Measurements from ENCODE around the gene DPH7.
"Not testable (repeated sequence)": the region's sequence is repeated elsewhere in the genome, so short reads cannot be mapped to it uniquely, and the experiment has no call there.

Gene DPH7

DNA sequence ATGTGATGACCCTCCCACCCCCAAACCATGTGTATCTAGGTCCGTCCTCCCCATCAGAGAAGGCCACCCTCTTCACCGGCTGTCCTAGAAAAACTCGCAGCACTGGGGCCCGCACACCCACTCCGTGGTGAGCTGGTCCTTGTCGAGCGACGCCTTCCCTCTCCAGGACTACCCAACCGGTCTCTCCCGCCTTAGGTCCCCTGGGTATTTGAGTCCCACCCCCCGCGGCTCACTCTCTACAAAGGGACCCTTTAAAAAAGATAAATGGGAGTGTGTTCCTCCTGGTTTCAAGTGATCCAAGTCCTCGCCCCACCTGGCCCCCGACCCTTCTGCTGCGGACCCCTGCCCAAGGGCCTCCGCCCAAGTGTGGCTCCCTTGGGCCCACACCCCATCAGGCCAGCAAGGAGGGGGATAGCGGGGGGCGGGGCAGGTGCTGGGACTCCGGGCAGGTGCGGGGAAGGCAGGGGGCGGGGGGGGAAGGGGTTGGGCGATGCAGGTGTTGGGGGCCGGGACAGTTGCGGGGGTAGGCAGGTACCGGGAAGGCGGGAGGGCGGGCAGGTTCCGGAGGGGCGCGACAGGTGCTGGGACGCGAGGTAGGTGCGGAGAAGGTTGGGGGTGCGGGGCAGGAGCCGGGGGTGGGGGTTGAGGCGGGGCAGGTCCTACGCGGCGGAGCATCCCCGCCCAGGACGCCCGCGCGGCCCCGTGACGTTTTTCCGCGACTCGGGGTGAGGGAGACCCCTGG lies 25.8 kb upstream of the DPH7 start:
- Histone ChIP-seq H3K27me3 (ENCODE audit: control insufficient read depth, insufficient read depth, low read length) (peaks cover 8% of the 10 kb centered on the region), H3K9me3 (ENCODE audit: control insufficient read depth, insufficient read depth, low read length) (no peaks in the 10 kb centered on the region), H3K4me1 (ENCODE audit: control insufficient read depth, insufficient read depth, low read length) (peaks cover 3% of the 10 kb centered on the region), H3K9ac (ENCODE audit: low read depth, low read length) (no peak overlapping the region), H3K36me3 (ENCODE audit: control insufficient read depth, insufficient read depth, low read length) (no peaks in the 10 kb centered on the region), H3K4me3 (ENCODE audit: low read depth, low read length) (peak overlapping the region; percentile 48)

DNA sequence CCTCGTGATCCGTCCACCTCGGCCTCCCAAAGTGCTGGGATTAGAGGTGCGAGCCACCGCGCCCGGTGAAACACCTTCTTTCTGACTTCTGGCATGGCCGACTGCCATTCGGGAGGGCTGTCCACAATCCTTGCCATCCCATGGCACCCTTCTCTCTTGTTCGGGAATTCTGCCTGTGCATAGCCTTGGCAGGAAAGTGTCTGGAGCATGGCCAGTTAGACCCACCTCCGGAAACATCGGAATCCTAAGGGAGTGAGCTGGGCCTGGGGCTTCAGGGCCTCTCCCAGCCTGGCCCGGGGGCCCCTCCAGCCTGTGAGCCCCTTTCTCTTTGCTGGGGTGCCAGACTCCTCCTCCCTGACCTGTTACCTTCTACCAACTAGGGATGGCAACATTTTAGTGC lies 25.2 kb upstream of the DPH7 start:
- peak overlapping the region; percentile 48 for H3K4me3 ChIP-seq (ENCODE audit: low read depth, low read length)
- no peak overlapping the region for H3K9ac ChIP-seq (ENCODE audit: low read depth, low read length)

DNA sequence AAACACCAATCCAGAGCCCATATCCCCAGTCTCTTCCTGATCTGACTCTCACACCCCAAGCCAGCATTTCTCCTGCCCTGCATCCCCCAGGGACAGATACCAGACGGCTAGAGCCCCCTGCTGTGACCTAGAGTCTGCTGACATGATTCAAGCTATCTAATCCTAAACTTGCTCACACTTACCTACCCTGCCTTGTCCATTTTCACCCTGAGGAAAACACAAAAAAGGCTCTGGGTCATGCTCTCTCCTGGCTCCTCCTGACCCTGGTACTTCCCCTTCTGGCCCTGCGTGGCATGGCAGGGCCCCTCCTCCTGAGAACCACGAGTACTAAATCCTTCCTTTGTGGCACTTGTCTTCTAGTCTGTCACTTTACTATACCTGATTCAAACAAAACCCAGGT lies 23.9 kb upstream of the DPH7 start:
- H3K27me3 ChIP-seq (ENCODE audit: control insufficient read depth, insufficient read depth, low read length), result peaks cover 8% of the 10 kb centered on the region
- no peaks in the 10 kb centered on the region for H3K36me3 ChIP-seq (ENCODE audit: control insufficient read depth, insufficient read depth, low read length)
- no peaks in the 10 kb centered on the region for H3K9me3 ChIP-seq (ENCODE audit: control insufficient read depth, insufficient read depth, low read length)
- H3K4me1 ChIP-seq (ENCODE audit: control insufficient read depth, insufficient read depth, low read length), result peaks cover 3% of the 10 kb centered on the region
- no peak overlapping the region for H3K4me3 ChIP-seq (ENCODE audit: low read depth, low read length)
- H3K9ac ChIP-seq (ENCODE audit: low read depth, low read length), result no peak overlapping the region

More for the DNA sequence above, 25.2 kb upstream of the DPH7 start:
- Histone ChIP-seq H3K27me3 (ENCODE audit: control insufficient read depth, insufficient read depth, low read length) (peaks cover 8% of the 10 kb centered on the region), H3K36me3 (ENCODE audit: control insufficient read depth, insufficient read depth, low read length) (no peaks in the 10 kb centered on the region), H3K9me3 (ENCODE audit: control insufficient read depth, insufficient read depth, low read length) (no peaks in the 10 kb centered on the region), H3K4me1 (ENCODE audit: control insufficient read depth, insufficient read depth, low read length) (peaks cover 3% of the 10 kb centered on the region)

DNA sequence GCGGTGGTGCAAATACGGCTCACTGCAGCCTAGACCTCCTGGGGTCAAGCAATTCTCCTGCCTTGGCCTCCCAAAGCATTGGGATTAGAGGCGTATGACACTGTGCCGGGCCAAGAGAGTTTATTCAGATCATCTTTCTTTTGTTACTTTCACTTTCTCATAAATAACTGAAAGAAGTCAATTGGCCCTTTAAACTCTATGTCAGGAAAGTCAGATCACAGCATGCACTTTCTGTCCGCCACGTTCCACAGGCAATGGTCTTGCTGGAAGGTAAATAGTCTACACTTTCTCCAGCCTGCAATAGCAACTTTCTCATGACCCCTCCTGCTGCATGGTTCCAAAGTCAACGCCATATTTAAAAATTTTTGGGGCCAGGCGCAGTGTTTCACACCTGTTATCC lies 20.2 kb upstream of the DPH7 start:
- Histone ChIP-seq H3K9me3 (ENCODE audit: control insufficient read depth, insufficient read depth, low read length) (no peaks in the 10 kb centered on the region), H3K4me3 (ENCODE audit: low read depth, low read length) (no peak overlapping the region), H3K4me1 (ENCODE audit: control insufficient read depth, insufficient read depth, low read length) (peaks cover under 1% of the 10 kb centered on the region), H3K27me3 (ENCODE audit: control insufficient read depth, insufficient read depth, low read length) (peaks cover 5% of the 10 kb centered on the region), H3K36me3 (ENCODE audit: control insufficient read depth, insufficient read depth, low read length) (no peaks in the 10 kb centered on the region), H3K9ac (ENCODE audit: low read depth, low read length) (no peak overlapping the region)

DNA sequence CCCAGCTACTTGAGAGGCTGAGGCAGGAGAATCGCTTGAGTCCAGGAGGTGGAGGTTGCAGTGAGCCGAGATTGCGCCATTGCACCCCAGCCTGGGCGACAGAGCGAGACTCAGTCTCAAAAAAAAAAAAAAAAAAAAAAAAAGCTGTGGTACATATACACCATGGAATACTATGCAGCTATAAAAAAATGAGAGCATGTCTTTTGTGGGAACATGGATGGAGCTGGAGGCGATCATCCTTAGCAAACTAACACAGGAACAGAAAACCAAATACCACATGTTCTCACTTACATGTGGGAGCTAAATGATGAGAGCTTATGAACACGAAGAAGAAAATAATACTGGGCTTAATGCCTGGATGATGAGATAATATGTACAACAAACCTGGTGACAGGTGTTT lies 17.9 kb upstream of the DPH7 start:
- not testable (repeated sequence) for H3K36me3 ChIP-seq (ENCODE audit: control insufficient read depth, insufficient read depth, low read length); H3K4me1 ChIP-seq (ENCODE audit: control insufficient read depth, insufficient read depth, low read length); H3K9ac ChIP-seq (ENCODE audit: low read depth, low read length); H3K4me3 ChIP-seq (ENCODE audit: low read depth, low read length); H3K27me3 ChIP-seq (ENCODE audit: control insufficient read depth, insufficient read depth, low read length); H3K9me3 ChIP-seq (ENCODE audit: control insufficient read depth, insufficient read depth, low read length)

DNA sequence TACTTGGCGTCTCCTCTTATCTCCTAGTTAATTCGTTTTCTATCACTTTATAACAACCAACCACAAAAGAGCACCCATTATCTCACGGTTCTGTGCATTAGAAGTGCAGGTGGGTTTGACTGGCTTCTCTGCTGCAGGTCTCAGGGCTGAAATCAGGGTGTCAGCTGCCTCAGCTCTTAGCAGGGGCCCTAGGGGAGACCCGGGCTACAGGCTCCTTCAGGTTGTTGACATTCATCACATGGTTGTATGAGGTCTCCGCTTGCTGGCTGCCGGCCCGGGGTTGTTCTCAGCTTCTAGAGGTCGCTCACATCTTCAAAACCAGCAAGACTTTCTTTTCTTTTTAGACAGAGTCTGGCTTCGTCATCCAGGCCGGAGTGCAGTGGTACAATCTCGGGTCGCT lies 14.5 kb upstream of the DPH7 start:
- Histone ChIP-seq H3K4me1 (ENCODE audit: control insufficient read depth, insufficient read depth, low read length) (peaks cover 3% of the 10 kb centered on the region), H3K9ac (ENCODE audit: low read depth, low read length) (no peak overlapping the region), H3K36me3 (ENCODE audit: control insufficient read depth, insufficient read depth, low read length) (peaks cover 12% of the 10 kb centered on the region), H3K27me3 (ENCODE audit: control insufficient read depth, insufficient read depth, low read length) (no peaks in the 10 kb centered on the region), H3K9me3 (ENCODE audit: control insufficient read depth, insufficient read depth, low read length) (no peaks in the 10 kb centered on the region), H3K4me3 (ENCODE audit: low read depth, low read length) (no peak overlapping the region)

DNA sequence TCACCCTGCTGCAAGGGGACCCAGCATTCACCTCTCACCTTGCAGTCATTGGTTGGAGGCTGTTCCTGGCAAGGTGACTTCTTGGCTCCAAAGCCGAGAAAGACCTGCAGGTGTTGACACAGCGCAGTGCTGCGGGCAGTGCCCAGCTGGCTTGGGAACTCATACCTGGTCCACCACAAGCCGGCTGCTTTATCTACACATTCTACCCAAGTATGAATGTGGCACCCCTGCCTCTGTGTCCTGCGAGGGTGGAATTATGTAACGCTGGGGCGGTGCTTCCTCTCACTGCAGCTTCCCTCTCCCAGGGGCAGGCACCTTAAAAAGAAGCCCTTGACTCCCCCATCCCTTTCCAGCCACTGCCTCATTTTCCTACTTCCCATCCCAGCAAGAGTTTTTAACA lies 14.0 kb upstream of the DPH7 start:
- H3K9me3 ChIP-seq (ENCODE audit: control insufficient read depth, insufficient read depth, low read length), result no peaks in the 10 kb centered on the region
- H3K9ac ChIP-seq (ENCODE audit: low read depth, low read length), result no peak overlapping the region

DNA sequence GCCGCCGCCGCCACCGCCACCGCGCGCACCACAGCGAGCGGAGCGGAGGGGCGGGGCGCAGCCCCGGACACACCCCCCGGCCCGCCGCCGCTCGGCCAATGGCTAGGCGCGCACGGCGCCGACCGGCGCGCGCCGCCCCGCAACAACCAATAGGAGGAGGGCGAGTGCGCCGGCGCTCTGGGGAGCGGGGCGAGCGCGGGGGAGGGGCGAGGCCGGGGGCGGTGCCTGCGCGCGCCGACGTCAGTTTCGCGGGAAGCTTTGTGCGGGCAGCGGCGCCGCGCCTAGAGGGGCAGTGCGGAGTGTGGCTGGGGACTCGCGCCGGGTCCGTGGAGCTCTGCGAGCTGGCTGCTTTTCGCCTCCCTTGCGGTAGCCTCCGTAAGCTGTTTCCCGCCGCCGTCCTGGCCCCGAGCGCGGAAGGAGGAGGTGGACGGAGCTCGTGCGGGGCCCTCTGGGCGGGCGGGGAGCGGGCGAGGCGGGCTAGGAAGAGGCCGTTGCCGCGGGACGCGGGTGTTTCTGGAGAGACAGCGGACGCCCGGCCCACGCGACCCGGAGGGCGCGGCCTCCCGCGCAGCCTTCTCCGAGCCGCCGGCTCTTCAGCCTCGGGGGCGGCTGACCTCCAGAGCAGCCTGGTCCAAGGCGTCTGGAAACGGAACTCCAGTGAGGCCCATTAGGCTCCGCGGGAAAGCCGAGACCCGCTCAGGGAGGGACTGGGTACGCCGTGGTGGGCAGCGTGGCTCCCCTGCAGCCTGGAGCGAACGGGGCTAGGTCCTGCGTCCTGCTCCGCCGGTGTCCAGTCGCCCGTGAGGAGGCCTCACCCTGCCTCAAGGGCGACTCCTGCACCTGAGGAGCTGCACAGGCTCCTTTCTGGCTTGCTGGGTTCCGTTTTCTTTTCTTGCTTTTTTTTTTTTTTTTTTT lies 12.0 kb upstream of the DPH7 start, which contains the start of gene ZMYND19:
TSS of gene ZMYND19 (minus strand) at position 44 of the 915 bp plus-strand sequence. CDS start 249 bp downstream, outside the sequence.
- Histone ChIP-seq H3K4me1 (ENCODE audit: control insufficient read depth, insufficient read depth, low read length) (peaks cover 3% of the 10 kb centered on the region), H3K27me3 (ENCODE audit: control insufficient read depth, insufficient read depth, low read length) (no peaks in the 10 kb centered on the region), H3K9ac (ENCODE audit: low read depth, low read length) (peak within 1 kb of the TSS; percentile 81), H3K9me3 (ENCODE audit: control insufficient read depth, insufficient read depth, low read length) (no peaks in the 10 kb centered on the region), H3K36me3 (ENCODE audit: control insufficient read depth, insufficient read depth, low read length) (peaks cover 36% of the 10 kb centered on the region), H3K4me3 (ENCODE audit: low read depth, low read length) (peak within 1 kb of the TSS; percentile 78)

More for the DNA sequence above, 14.0 kb upstream of the DPH7 start:
- H3K36me3 ChIP-seq (ENCODE audit: control insufficient read depth, insufficient read depth, low read length), result peaks cover 17% of the 10 kb centered on the region
- H3K4me1 ChIP-seq (ENCODE audit: control insufficient read depth, insufficient read depth, low read length), result peaks cover 3% of the 10 kb centered on the region
- H3K27me3 ChIP-seq (ENCODE audit: control insufficient read depth, insufficient read depth, low read length), result no peaks in the 10 kb centered on the region
- no peak overlapping the region for H3K4me3 ChIP-seq (ENCODE audit: low read depth, low read length)

DNA sequence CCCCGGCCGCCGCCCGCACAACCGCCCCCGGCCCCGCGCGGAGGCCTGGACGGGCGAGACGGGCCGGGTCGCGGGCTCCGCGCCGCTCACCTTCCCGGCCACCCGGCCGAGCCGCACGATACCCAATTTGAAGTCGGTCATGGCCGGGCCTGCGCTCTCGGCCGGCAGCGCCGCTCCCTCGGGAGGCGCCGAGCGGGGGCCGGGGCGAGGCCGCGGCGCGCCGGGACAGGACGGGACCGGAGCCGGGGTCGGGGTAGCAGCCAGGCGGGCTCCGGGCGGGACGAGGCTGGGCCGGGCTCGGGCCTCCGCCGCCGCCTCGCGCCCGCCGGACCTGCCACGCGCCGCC lies 11.4 kb upstream of the DPH7 start:
- H3K36me3 ChIP-seq (ENCODE audit: control insufficient read depth, insufficient read depth, low read length), result peaks cover 38% of the 10 kb centered on the region
- no peaks in the 10 kb centered on the region for H3K9me3 ChIP-seq (ENCODE audit: control insufficient read depth, insufficient read depth, low read length)
- no peak overlapping the region for H3K9ac ChIP-seq (ENCODE audit: low read depth, low read length)
- H3K4me3 ChIP-seq (ENCODE audit: low read depth, low read length), result peak overlapping the region; percentile 78
- H3K27me3 ChIP-seq (ENCODE audit: control insufficient read depth, insufficient read depth, low read length), result no peaks in the 10 kb centered on the region
- H3K4me1 ChIP-seq (ENCODE audit: control insufficient read depth, insufficient read depth, low read length), result peaks cover 3% of the 10 kb centered on the region

DNA sequence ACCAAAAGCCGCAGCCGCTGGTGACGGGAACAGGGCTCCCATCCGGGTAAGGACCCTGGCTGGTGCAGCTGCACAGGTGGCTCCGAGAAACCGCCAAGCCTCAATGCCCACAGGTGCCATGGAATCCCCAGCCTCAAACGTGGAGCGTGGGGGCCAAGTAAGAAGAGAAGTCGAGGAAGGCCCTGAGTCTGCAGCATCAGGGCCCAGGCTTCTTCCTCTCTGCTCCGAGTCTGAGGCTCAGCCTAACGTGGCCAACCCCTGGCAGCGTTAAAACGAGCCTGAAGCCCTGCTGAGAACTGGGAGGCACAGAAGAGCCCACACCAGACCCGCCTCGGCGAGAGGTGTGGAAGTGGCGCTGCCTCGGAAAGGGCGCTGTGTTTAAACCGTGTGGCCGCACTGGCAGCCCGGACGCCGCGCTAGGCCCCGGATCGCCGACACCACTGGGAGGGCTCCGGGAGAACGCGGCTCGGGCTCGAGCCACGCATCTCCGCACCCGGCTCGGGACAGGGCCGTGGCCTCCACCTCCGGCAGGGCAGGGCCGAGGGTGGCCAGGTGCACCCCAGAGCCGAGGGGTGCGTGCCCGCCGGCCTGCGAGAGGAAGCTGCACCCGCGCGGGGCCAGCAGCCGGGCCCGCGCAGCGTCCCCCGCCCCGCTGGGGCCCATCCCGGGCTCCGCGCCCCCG lies 10.9 kb upstream of the DPH7 start:
- peaks cover 3% of the 10 kb centered on the region for H3K4me1 ChIP-seq (ENCODE audit: control insufficient read depth, insufficient read depth, low read length)
- no peaks in the 10 kb centered on the region for H3K27me3 ChIP-seq (ENCODE audit: control insufficient read depth, insufficient read depth, low read length)
- peak overlapping the region; percentile 81 for H3K9ac ChIP-seq (ENCODE audit: low read depth, low read length)
- H3K36me3 ChIP-seq (ENCODE audit: control insufficient read depth, insufficient read depth, low read length), result peaks cover 40% of the 10 kb centered on the region
- H3K9me3 ChIP-seq (ENCODE audit: control insufficient read depth, insufficient read depth, low read length), result no peaks in the 10 kb centered on the region
- H3K4me3 ChIP-seq (ENCODE audit: low read depth, low read length), result peak overlapping the region; percentile 78

DNA sequence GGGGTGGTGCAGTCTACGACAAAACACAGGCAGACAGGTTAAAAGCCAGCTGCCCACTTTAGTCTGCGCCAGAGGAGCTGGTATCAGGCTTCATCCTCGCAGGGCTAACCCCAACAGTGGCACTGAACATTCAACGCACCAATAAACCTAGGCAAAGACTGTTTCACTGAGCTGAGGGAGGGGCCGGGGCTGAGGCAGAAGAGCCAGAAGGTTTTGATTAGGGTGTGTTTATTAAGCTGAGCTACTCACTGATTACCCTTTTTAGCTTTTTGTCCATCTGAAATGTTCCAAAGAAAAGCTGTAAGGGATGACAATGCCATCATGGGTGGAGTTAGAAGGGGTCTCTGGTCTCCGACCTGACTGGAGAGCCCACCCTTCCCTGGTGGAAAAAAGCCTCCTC lies 10.2 kb upstream of the DPH7 start:
- Histone ChIP-seq H3K27me3 (ENCODE audit: control insufficient read depth, insufficient read depth, low read length) (no peaks in the 10 kb centered on the region), H3K4me1 (ENCODE audit: control insufficient read depth, insufficient read depth, low read length) (peaks cover 3% of the 10 kb centered on the region), H3K9ac (ENCODE audit: low read depth, low read length) (peak overlapping the region; percentile 81), H3K4me3 (ENCODE audit: low read depth, low read length) (peak overlapping the region; percentile 78), H3K9me3 (ENCODE audit: control insufficient read depth, insufficient read depth, low read length) (no peaks in the 10 kb centered on the region), H3K36me3 (ENCODE audit: control insufficient read depth, insufficient read depth, low read length) (peaks cover 46% of the 10 kb centered on the region)
